ENCODE data around the gene CCSER1. TPM values are rescaled to one million over a fixed set of nuclear protein-coding genes. Genes with fewer than 3 reads are reported as not detected.

Gene CCSER1
- polyA plus RNA-seq, 1 experiment: not detected

- Histone ChIP-seq H3K27me3 (ENCODE audit: control insufficient read depth, insufficient read depth, low read length) (no peaks in the 10 kb centered on the region), H3K36me3 (ENCODE audit: control insufficient read depth, insufficient read depth, low read length) (no peaks in the 10 kb centered on the region)
These were observed 63.3 kb downstream of the CCSER1 start for GRCh38 chr4:90190525-90190924.

GRCh38 chr4:90198086-90198847, 71.1 kb downstream of the CCSER1 start:
- H3K4me3 ChIP-seq (ENCODE audit: low read depth, low read length): no peak overlapping the region
- TF ChIP-seq CTCF (IDR thresholded peaks at IDR 0.05; ENCODE audit: insufficient read depth, low read depth, low read length): no peak
- no peak for DNase-seq (ENCODE audit: low read depth)
- ChIA-PET POLR2A (no interaction called here), CTCF (no interaction called here)
- H3K27me3 ChIP-seq (ENCODE audit: control insufficient read depth, insufficient read depth, low read length): no peaks in the 10 kb centered on the region
- no peaks in the 10 kb centered on the region for H3K36me3 ChIP-seq (ENCODE audit: control insufficient read depth, insufficient read depth, low read length)

More at GRCh38 chr4:90190525-90190924, 63.3 kb downstream of the CCSER1 start:
- no peak for DNase-seq (ENCODE audit: low read depth)
- POLR2A ChIA-PET: no interaction called here
- CTCF ChIA-PET: no interaction called here
- TF ChIP-seq CTCF (IDR thresholded peaks at IDR 0.05; ENCODE audit: insufficient read depth, low read depth, low read length): no peak
- H3K4me3 ChIP-seq (ENCODE audit: low read depth, low read length): no peak overlapping the region

GRCh38 chr4:90207887-90208454, 80.8 kb downstream of the CCSER1 start:
- Histone ChIP-seq H3K36me3 (ENCODE audit: control insufficient read depth, insufficient read depth, low read length) (no peaks in the 10 kb centered on the region), H3K27me3 (ENCODE audit: control insufficient read depth, insufficient read depth, low read length) (no peaks in the 10 kb centered on the region), H3K4me3 (ENCODE audit: low read depth, low read length) (no peak overlapping the region)
- POLR2A ChIA-PET: no interaction called here
- CTCF ChIA-PET: no interaction called here
- DNase-seq (ENCODE audit: low read depth): no peak
- TF ChIP-seq CTCF (IDR thresholded peaks at IDR 0.05; ENCODE audit: insufficient read depth, low read depth, low read length): no peak

GRCh38 chr4:90209922-90210321, 82.7 kb downstream of the CCSER1 start:
- H3K36me3 ChIP-seq (ENCODE audit: control insufficient read depth, insufficient read depth, low read length): no peaks in the 10 kb centered on the region
- no peaks in the 10 kb centered on the region for H3K27me3 ChIP-seq (ENCODE audit: control insufficient read depth, insufficient read depth, low read length)
- ChIA-PET CTCF (no interaction called here), POLR2A (no interaction called here)
- H3K4me3 ChIP-seq (ENCODE audit: low read depth, low read length): no peak overlapping the region
- no peak for DNase-seq (ENCODE audit: low read depth)
- TF ChIP-seq CTCF (IDR thresholded peaks at IDR 0.05; ENCODE audit: insufficient read depth, low read depth, low read length): no peak

- Histone ChIP-seq H3K36me3 (ENCODE audit: control insufficient read depth, insufficient read depth, low read length) (no peaks in the 10 kb centered on the region), H3K27me3 (ENCODE audit: control insufficient read depth, insufficient read depth, low read length) (no peaks in the 10 kb centered on the region), H3K4me3 (ENCODE audit: low read depth, low read length) (no peak overlapping the region)
- no peak for TF ChIP-seq CTCF (IDR thresholded peaks at IDR 0.05; ENCODE audit: insufficient read depth, low read depth, low read length)
- CTCF ChIA-PET: no interaction called here
- POLR2A ChIA-PET: no interaction called here
- no peak for DNase-seq (ENCODE audit: low read depth)
These were observed 84.0 kb downstream of the CCSER1 start for GRCh38 chr4:90211174-90211573.

Measured in BJ (cell line).